ENCODE measurements around the gene COL5A1.

Gene COL5A1

GRCh38 chr9:134719331-134719730 lies 77.7 kb downstream of the COL5A1 start:
- Histone ChIP-seq H3K27me3 (ENCODE audit: insufficient read depth, low read length, poor library complexity) (no peaks in the 10 kb centered on the region), H3K4me1 (ENCODE audit: control insufficient read depth, low read depth, low read length) (no peaks in the 10 kb centered on the region), H3K79me1 (ENCODE audit: low read length) (peaks cover 14% of the 10 kb centered on the region), H3K4me2 (ENCODE audit: low read length) (no peak overlapping the region), H3K56ac (ENCODE audit: low read length) (no peak overlapping the region), H3K36me3 (ENCODE audit: control insufficient read depth, insufficient read depth, low read length) (peaks cover 10% of the 10 kb centered on the region), H3K9ac (ENCODE audit: low read length) (no peak overlapping the region), H3K27ac (ENCODE audit: low read depth, low read length) (no peak overlapping the region), H3K79me2 (ENCODE audit: control insufficient read depth, insufficient read depth, low read length) (peaks cover 1% of the 10 kb centered on the region), H3K4ac (ENCODE audit: low read depth, low read length) (no peak overlapping the region), H4K8ac (ENCODE audit: low read depth, low read length) (no peak overlapping the region), H2AK5ac (ENCODE audit: low read length) (no peak overlapping the region), H2BK120ac (ENCODE audit: low read depth, low read length) (no peak overlapping the region), H2BK5ac (ENCODE audit: low read length) (no peak overlapping the region), H4K5ac (ENCODE audit: low read length) (no peak overlapping the region), H3K4me3 (ENCODE audit: low read length) (no peak overlapping the region), H3K18ac (ENCODE audit: low read length) (no peak overlapping the region), H2BK15ac (replicated peaks; ENCODE audit: low read depth) (no peak overlapping the region), H3K23ac (ENCODE audit: low read length) (no peak overlapping the region)
- WGBS (ENCODE audit: extremely low coverage, insufficient coverage, low lambda C conversion rate) = no CpG with 5 or more reads among the region's 11 CpGs
- DNase-seq = no peak

GRCh38 chr9:134720136-134720753 lies 78.6 kb downstream of the COL5A1 start:
- Histone ChIP-seq H3K4me2 (ENCODE audit: low read length) (no peak overlapping the region), H2BK120ac (ENCODE audit: low read depth, low read length) (no peak overlapping the region), H3K79me1 (ENCODE audit: low read length) (peaks cover 12% of the 10 kb centered on the region), H3K27ac (ENCODE audit: low read depth, low read length) (no peak overlapping the region), H3K4me1 (ENCODE audit: control insufficient read depth, low read depth, low read length) (no peaks in the 10 kb centered on the region), H2BK15ac (replicated peaks; ENCODE audit: low read depth) (no peak overlapping the region), H4K5ac (ENCODE audit: low read length) (no peak overlapping the region), H3K18ac (ENCODE audit: low read length) (no peak overlapping the region), H4K8ac (ENCODE audit: low read depth, low read length) (no peak overlapping the region), H2AK5ac (ENCODE audit: low read length) (no peak overlapping the region), H3K79me2 (ENCODE audit: control insufficient read depth, insufficient read depth, low read length) (no peaks in the 10 kb centered on the region), H3K4me3 (ENCODE audit: low read length) (no peak overlapping the region), H3K36me3 (ENCODE audit: control insufficient read depth, insufficient read depth, low read length) (peaks cover 10% of the 10 kb centered on the region), H3K56ac (ENCODE audit: low read length) (no peak overlapping the region), H3K9ac (ENCODE audit: low read length) (no peak overlapping the region), H2BK5ac (ENCODE audit: low read length) (no peak overlapping the region), H3K4ac (ENCODE audit: low read depth, low read length) (no peak overlapping the region), H3K23ac (ENCODE audit: low read length) (no peak overlapping the region), H3K27me3 (ENCODE audit: insufficient read depth, low read length, poor library complexity) (no peaks in the 10 kb centered on the region)
- no peak for DNase-seq
- no CpG with 5 or more reads among the region's 17 CpGs for WGBS (ENCODE audit: extremely low coverage, insufficient coverage, low lambda C conversion rate)

- Histone ChIP-seq H3K4me2 (ENCODE audit: low read length) (no peak overlapping the region), H3K27me3 (ENCODE audit: insufficient read depth, low read length, poor library complexity) (no peaks in the 10 kb centered on the region), H2BK5ac (ENCODE audit: low read length) (no peak overlapping the region), H2BK15ac (replicated peaks; ENCODE audit: low read depth) (no peak overlapping the region), H3K56ac (ENCODE audit: low read length) (no peak overlapping the region), H3K9ac (ENCODE audit: low read length) (no peak overlapping the region), H3K79me1 (ENCODE audit: low read length) (peaks cover 12% of the 10 kb centered on the region), H3K27ac (ENCODE audit: low read depth, low read length) (no peak overlapping the region), H2AK5ac (ENCODE audit: low read length) (no peak overlapping the region), H3K18ac (ENCODE audit: low read length) (no peak overlapping the region), H3K23ac (ENCODE audit: low read length) (no peak overlapping the region), H4K8ac (ENCODE audit: low read depth, low read length) (no peak overlapping the region), H3K4me3 (ENCODE audit: low read length) (no peak overlapping the region), H3K79me2 (ENCODE audit: control insufficient read depth, insufficient read depth, low read length) (no peaks in the 10 kb centered on the region), H4K5ac (ENCODE audit: low read length) (no peak overlapping the region), H3K36me3 (ENCODE audit: control insufficient read depth, insufficient read depth, low read length) (peaks cover 10% of the 10 kb centered on the region), H3K4ac (ENCODE audit: low read depth, low read length) (no peak overlapping the region), H3K4me1 (ENCODE audit: control insufficient read depth, low read depth, low read length) (no peaks in the 10 kb centered on the region), H2BK120ac (ENCODE audit: low read depth, low read length) (no peak overlapping the region)
- no peak for DNase-seq
- no CpG with 5 or more reads among the region's 9 CpGs for WGBS (ENCODE audit: extremely low coverage, insufficient coverage, low lambda C conversion rate)
Observed at GRCh38 chr9:134720796-134721195, 79.2 kb downstream of the COL5A1 start.

GRCh38 chr9:134721344-134721743 lies 79.7 kb downstream of the COL5A1 start:
- no peak for DNase-seq
- H3K36me3 ChIP-seq (ENCODE audit: control insufficient read depth, insufficient read depth, low read length) = peaks cover 10% of the 10 kb centered on the region
- no CpG with 5 or more reads among the region's 9 CpGs for WGBS (ENCODE audit: extremely low coverage, insufficient coverage, low lambda C conversion rate)

GRCh38 chr9:134722120-134722701 lies 80.6 kb downstream of the COL5A1 start:
- Histone ChIP-seq H3K79me1 (ENCODE audit: low read length) (peaks cover 12% of the 10 kb centered on the region), H3K79me2 (ENCODE audit: control insufficient read depth, insufficient read depth, low read length) (no peaks in the 10 kb centered on the region), H2BK15ac (replicated peaks; ENCODE audit: low read depth) (no peak overlapping the region), H3K27ac (ENCODE audit: low read depth, low read length) (no peak overlapping the region), H2BK5ac (ENCODE audit: low read length) (no peak overlapping the region), H3K9ac (ENCODE audit: low read length) (no peak overlapping the region), H4K8ac (ENCODE audit: low read depth, low read length) (no peak overlapping the region), H3K18ac (ENCODE audit: low read length) (no peak overlapping the region), H3K23ac (ENCODE audit: low read length) (no peak overlapping the region), H4K5ac (ENCODE audit: low read length) (no peak overlapping the region), H3K27me3 (ENCODE audit: insufficient read depth, low read length, poor library complexity) (no peaks in the 10 kb centered on the region), H2BK120ac (ENCODE audit: low read depth, low read length) (no peak overlapping the region), H3K36me3 (ENCODE audit: control insufficient read depth, insufficient read depth, low read length) (peaks cover 10% of the 10 kb centered on the region), H3K4me2 (ENCODE audit: low read length) (no peak overlapping the region), H3K4me1 (ENCODE audit: control insufficient read depth, low read depth, low read length) (no peaks in the 10 kb centered on the region), H3K4me3 (ENCODE audit: low read length) (no peak overlapping the region), H2AK5ac (ENCODE audit: low read length) (no peak overlapping the region), H3K56ac (ENCODE audit: low read length) (no peak overlapping the region), H3K4ac (ENCODE audit: low read depth, low read length) (no peak overlapping the region)
- no CpG with 5 or more reads among the region's 15 CpGs for WGBS (ENCODE audit: extremely low coverage, insufficient coverage, low lambda C conversion rate)
- no peak for DNase-seq

More at GRCh38 chr9:134721344-134721743, 79.7 kb downstream of the COL5A1 start:
- Histone ChIP-seq H4K5ac (ENCODE audit: low read length) (no peak overlapping the region), H3K4me3 (ENCODE audit: low read length) (no peak overlapping the region), H2BK5ac (ENCODE audit: low read length) (no peak overlapping the region), H3K4me1 (ENCODE audit: control insufficient read depth, low read depth, low read length) (no peaks in the 10 kb centered on the region), H3K18ac (ENCODE audit: low read length) (no peak overlapping the region), H3K4ac (ENCODE audit: low read depth, low read length) (no peak overlapping the region), H3K56ac (ENCODE audit: low read length) (no peak overlapping the region), H3K23ac (ENCODE audit: low read length) (no peak overlapping the region), H2AK5ac (ENCODE audit: low read length) (no peak overlapping the region), H3K27ac (ENCODE audit: low read depth, low read length) (no peak overlapping the region), H3K79me2 (ENCODE audit: control insufficient read depth, insufficient read depth, low read length) (no peaks in the 10 kb centered on the region), H2BK120ac (ENCODE audit: low read depth, low read length) (no peak overlapping the region), H2BK15ac (replicated peaks; ENCODE audit: low read depth) (no peak overlapping the region), H3K4me2 (ENCODE audit: low read length) (no peak overlapping the region), H3K79me1 (ENCODE audit: low read length) (peaks cover 12% of the 10 kb centered on the region), H4K8ac (ENCODE audit: low read depth, low read length) (no peak overlapping the region), H3K27me3 (ENCODE audit: insufficient read depth, low read length, poor library complexity) (no peaks in the 10 kb centered on the region), H3K9ac (ENCODE audit: low read length) (no peak overlapping the region)

- H3K4me2 ChIP-seq (ENCODE audit: low read length) = no peak overlapping the region
- H3K36me3 ChIP-seq (ENCODE audit: control insufficient read depth, insufficient read depth, low read length) = peaks cover 10% of the 10 kb centered on the region
- H3K27me3 ChIP-seq (ENCODE audit: insufficient read depth, low read length, poor library complexity) = no peaks in the 10 kb centered on the region
- no peak overlapping the region for H4K5ac ChIP-seq (ENCODE audit: low read length)
- H2BK120ac ChIP-seq (ENCODE audit: low read depth, low read length) = no peak overlapping the region
- no peak overlapping the region for H3K4me3 ChIP-seq (ENCODE audit: low read length)
- H3K79me2 ChIP-seq (ENCODE audit: control insufficient read depth, insufficient read depth, low read length) = no peaks in the 10 kb centered on the region
- H3K18ac ChIP-seq (ENCODE audit: low read length) = no peak overlapping the region
- H3K4ac ChIP-seq (ENCODE audit: low read depth, low read length) = no peak overlapping the region
- H2BK15ac ChIP-seq (replicated peaks; ENCODE audit: low read depth) = no peak overlapping the region
- H2BK5ac ChIP-seq (ENCODE audit: low read length) = no peak overlapping the region
- no peak for DNase-seq
- H3K27ac ChIP-seq (ENCODE audit: low read depth, low read length) = no peak overlapping the region
- peaks cover 12% of the 10 kb centered on the region for H3K79me1 ChIP-seq (ENCODE audit: low read length)
- no peak overlapping the region for H3K56ac ChIP-seq (ENCODE audit: low read length)
- H3K23ac ChIP-seq (ENCODE audit: low read length) = no peak overlapping the region
- H3K9ac ChIP-seq (ENCODE audit: low read length) = no peak overlapping the region
- H4K8ac ChIP-seq (ENCODE audit: low read depth, low read length) = no peak overlapping the region
- H3K4me1 ChIP-seq (ENCODE audit: control insufficient read depth, low read depth, low read length) = no peaks in the 10 kb centered on the region
- no peak overlapping the region for H2AK5ac ChIP-seq (ENCODE audit: low read length)
- WGBS (ENCODE audit: extremely low coverage, insufficient coverage, low lambda C conversion rate) = no CpG with 5 or more reads among the region's 17 CpGs
Observed at GRCh38 chr9:134723037-134723436, 81.4 kb downstream of the COL5A1 start.
